T-helper 22 cell (primary cell): ENCODE results near the gene TMEM59.

ENCODE experiments used
- DNase-seq: peaks from one replicate; pipeline ENCODE4 v3.0.0-alpha.2; 2020; ENCODE audit warnings: low read depth

TMEM59 gene

DNA sequence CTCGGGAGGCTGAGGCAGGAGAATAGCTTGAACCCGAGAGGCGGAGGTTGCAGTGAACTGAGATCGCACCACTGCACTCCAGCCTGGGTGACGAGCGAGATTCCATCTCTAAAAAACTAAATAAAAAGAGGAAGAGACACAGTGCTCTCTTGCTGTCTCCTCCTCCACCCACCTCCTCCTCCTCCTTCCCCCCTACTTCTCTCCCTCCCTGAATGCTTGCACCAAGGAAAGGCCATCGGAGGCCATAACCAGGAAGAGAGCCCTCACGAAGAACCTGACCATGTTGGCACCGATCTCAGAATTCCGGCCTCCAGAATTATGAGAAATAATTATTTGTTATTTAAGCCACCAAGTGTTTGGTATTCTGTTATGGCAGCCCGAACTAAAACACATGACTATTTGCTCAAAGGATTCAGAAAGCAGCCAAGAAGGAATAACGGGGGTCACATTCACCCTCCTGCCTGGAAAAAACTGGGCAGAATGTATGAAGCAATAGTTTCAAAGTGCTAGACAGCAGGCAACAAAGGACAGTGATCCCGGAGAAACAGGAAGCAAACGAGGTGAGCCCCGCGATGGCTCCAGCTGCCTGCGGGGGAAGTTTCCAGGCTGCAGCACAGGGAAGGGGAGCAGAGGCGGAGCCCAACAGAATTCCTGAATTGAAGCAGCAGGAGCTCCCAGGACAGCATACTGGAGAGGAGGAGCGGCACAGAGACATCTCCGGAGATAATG, 70.8 kb downstream of the TMEM59 start:
- no peak for DNase-seq

DNA sequence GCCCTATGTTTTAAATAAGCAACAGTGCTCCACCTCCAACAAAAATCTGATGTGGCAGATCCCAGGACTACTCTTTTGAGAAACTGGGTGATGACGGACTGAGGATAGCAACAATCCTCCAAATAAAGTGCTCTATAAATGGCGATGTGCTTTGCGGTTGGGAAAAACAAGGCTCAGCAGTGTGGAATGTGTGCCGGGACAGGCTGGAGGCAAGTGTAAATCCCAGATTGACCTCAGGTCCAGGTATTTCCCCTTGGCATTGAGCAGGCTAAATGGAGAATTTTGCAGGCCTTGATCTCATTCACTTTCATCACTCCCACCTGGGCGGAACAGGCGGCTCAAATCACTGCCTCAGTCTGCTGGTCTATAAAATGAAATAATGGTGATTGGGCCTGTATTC, 71.8 kb downstream of the TMEM59 start:
- no peak for DNase-seq

DNA sequence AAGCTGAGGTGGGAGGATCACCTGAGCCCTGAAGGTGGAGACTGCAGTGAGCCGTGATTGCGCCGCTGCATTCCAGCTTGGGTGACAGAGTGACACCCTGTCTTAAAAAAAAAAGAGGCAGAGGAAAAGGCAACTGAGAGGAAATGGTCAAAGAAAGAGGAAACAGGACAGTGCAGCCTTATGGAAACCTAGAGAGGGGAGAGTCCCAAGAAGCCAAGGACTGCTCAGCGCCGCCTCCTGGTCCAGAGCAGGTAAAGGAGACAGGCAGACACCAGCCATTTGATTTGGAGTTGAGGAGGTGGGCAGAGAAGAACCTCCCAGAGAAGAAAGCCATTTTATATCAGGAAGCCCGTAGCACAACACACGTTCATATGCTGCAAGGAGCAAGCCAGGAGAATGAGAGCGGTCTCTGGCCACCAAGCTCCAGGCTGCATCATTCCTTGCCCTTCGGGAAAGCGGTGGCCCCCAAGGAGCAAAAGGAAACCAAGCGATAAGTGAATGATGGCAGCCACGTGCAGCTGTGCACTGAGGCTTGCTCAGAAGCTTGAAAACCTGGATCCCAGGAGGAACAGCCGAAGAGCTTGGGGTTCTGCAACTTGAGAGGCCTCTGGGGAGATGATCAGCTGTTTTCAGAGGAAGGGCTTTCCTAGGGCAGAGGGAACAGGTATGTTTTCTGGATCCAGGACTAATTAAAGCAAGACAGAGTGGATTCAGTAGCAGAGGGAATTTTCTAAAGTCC, 73.1 kb downstream of the TMEM59 start:
- no peak for DNase-seq
